HG03139 (cell line): ENCODE results near the gene TMEM88.
"Not testable (repeated sequence)": the region's sequence is repeated elsewhere in the genome, so short reads cannot be mapped to it uniquely, and the experiment has no call there.

ENCODE experiments used
- ATAC-seq: cut with Tn5 transposase; IDR thresholded peaks from one replicate; pipeline ENCODE4 v1.9.1; 2021; ENCODE audit not compliant: unreplicated experiment

The TMEM88 gene, protein sequence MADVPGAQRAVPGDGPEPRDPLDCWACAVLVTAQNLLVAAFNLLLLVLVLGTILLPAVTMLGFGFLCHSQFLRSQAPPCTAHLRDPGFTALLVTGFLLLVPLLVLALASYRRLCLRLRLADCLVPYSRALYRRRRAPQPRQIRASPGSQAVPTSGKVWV

DNA sequence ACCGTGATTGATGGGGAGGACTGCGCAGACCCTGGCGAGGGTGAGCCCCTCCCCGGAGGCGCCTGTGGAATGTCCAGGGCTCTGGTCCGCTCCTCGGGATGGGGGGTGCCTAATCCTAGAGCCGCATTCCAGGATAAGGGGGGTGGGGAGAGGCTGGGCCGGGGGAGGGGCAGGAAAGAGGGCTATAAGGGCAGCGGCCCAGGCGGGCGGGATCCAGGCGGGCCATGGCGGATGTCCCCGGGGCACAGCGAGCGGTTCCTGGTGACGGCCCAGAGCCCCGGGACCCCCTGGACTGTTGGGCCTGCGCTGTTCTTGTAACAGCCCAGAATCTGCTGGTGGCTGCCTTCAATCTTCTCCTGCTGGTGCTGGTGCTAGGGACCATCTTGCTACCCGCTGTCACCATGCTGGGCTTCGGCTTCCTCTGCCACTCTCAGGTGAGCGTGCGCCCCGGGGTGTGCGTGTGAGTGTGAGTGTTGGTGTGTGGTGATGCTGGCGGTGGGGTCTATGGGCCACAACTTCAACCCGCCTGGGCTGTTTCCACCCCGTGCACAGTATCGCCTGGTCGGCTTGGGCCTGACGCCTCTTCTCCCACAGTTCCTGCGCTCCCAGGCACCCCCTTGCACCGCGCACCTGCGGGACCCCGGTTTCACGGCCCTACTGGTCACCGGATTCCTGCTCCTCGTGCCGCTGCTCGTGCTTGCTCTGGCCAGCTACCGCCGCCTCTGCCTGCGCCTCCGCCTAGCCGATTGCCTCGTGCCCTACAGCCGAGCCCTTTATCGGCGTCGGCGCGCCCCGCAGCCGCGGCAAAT is at the start of gene TMEM88:
TMEM88 (plus strand) TSS at position 216 of the 809 bp plus-strand sequence; CDS start at position 225, 9 bp downstream.
- no peak for ATAC-seq

DNA sequence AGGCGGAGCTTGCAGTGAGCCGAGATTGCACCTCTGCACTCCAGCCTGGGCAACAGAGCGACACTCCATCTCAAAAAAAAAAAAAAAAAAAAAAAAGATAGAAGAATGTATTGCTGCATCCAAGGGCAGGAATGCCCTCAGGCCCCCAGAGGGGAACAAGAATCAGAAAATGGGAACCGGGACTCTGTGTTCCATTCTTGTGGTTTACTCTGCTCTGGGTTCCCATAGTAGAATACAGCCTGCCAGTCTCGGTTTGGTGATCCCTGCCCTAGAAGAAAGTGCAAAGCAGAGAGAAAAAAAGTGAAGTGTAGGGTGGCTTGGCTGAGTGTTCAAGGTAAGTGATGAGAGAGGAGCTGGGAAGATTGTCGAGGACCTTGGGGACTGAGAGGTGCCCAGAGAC is 48.3 kb upstream of the TMEM88 start:
- ATAC-seq: no peak

DNA sequence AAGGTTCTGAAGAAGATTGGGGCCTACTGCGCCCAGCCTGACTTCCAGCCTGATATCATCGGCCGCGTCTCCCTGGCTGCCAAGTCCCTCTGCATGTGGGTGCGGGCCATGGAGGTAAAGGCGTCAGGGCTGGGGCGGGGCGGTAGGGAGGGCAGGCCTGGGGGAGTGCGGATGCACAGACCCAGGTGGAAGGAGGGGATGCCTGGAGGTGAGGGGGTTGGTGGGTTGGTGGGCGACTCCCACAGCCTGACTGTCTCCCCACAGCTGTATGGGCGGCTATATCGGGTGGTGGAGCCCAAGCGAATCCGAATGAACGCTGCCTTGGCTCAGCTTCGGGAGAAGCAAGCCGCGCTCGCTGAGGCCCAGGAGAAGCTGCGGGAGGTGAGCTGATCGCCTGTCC is 47.7 kb upstream of the TMEM88 start:
- no peak for ATAC-seq

DNA sequence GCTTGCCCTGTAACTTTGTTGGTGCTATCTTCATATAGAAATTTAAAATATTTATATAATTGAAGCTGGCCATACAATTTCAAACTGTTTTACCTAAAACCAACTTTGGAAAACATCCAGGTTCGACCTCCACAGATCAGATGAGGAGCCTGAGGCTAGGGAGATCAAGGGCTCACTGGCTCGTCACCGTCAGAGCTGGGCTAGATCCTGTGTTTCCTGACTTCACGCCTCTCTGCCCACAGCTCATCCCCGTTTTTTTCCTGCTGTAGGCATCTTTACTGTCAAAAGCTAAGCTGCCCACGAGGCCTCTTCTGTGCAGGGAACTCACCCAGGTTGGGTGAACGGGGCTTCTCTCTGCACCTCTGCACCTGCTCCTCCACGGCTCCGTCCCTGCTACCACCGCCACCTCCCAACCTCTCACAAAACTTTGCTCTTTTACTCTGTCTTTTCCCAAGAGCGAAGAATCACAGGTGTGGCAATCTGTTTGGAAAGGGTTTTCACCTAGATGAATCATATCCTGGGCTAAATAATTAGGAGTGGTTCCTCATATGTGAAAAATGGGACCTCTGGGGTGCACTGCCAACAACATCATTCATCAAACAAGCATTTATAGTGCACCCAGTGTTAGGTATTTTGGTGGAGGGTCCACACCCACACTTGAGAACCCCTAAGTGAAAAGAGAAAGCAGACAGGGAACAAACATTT is 45.6 kb upstream of the TMEM88 start:
- ATAC-seq: no peak

DNA sequence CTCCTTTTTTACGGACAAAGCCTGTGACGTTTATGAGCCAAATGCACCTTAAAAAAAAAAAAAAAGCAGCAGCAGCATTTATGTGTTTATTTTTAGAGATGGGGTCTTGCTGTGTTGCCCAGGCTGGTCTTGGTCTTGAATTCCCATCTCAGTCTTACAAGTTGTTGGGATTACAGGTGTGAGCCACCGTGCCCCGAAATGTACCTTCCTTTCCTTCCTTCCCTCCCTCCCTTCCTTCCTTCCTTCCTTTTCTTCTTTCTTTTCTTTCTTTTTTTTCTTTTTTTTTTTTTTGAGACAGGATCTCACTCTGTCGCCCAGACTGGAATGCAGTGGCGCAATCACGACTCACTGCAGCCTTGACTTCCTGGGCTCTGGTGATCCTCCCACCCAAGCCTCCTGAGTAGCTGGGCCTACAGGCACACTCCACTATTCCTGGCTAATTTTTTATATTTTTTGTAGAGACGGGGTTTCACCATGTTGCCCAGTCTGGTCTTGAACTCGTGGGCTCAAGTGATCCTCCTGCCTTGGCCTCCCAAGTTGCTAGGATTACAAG is 45.0 kb upstream of the TMEM88 start:
- not testable (repeated sequence) for ATAC-seq

DNA sequence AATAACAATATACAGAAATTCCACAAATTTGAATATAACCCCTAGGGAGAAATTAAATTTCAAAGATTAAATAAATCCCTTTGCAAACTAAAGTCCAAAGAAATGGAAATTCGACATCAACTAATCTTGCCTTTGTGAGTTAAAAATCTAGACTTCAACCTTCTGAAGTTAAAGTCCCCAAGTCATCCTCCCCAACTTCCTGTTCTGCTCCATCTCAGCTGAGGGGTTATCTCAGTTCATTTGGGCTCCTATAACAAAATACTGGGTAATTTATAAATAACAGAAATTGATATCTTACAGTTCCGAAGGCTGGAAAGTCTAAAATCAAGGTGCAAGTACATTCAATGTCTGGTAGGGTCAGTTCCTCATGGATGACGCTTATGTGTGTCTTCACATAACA is 43.6 kb upstream of the TMEM88 start:
- ATAC-seq: no peak

DNA sequence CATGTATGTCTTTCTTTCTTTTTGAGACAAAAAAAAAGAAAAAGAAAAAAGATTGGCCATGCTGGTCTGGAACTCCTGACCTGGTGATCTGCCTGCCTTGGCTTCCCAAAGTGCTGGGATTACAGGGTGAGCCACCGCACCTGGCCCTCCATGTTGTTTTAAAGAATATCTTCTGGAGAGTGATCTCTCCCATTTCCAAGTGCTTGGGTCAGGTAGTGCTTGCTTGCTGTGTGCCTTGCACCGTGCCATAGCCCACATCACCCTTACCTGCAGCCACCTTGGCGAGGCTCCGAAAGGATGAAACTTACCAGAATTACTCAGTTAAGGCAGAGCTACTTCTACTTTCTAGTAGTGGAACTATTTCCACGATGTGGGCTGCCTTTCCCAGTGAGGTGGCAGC is 39.9 kb upstream of the TMEM88 start:
- ATAC-seq: no peak

DNA sequence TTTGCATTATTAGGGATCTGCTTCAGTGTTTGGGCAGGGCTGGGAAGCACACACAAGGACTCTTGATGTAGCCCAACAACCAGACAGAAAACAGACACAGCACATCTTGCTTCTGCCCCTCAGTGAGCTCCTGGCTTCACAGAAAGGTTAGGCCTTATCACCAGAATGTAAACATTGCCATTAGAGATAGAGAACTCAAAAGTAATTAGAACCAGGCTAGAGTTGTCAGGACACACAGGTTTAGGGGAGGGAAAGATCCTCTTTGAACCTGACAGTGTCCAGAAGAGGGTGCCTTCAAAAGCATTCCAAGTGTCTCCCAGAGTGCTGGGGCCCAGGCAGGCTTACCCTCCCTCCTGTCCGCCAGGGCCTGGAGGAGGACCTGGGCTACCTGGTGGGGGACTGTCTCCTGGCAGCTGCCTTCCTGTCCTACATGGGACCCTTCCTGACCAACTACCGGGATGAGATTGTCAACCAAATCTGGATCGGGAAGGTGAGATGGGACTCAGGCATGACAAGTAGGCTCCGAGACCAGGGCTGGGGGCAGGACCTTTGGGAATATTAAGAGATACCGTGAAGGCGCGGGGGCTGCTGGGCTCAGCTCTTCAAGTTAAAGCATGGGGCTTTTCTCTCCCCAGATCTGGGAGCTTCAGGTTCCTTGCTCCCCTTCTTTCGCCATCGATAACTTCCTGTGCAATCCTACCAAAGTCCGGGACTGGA is 37.8 kb upstream of the TMEM88 start:
- no peak for ATAC-seq

DNA sequence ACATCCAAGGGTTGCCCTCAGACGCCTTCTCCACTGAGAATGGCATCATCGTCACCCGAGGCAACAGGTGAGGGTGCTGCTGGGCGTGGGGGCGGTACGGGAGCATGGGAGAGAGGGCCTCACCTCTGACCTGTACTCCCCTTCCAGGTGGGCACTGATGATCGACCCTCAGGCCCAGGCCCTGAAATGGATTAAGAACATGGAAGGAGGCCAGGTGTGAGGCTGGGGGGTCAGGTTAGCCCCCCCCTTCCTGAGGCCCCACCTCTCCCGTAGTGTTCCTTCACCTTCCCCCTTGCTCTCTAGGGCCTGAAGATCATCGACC is 37.3 kb upstream of the TMEM88 start:
- no peak for ATAC-seq

DNA sequence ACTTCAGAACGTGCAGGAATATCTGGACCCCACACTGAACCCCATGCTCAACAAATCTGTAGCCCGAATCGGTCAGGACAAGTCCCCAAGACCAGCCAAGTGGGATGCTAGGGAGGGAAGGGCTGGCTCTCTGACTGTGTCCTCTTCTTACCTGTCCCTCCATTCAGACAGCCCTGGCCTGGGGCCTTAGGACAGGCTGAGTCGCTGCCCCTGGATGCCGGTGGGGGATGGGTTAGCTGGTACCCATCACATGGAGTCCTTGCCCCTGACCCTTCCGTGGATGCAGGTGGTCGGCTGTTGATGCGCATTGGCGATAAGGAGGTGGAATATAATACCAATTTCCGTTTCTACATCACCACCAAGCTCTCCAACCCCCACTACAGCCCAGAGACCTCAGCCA is 36.8 kb upstream of the TMEM88 start:
- no peak for ATAC-seq

DNA sequence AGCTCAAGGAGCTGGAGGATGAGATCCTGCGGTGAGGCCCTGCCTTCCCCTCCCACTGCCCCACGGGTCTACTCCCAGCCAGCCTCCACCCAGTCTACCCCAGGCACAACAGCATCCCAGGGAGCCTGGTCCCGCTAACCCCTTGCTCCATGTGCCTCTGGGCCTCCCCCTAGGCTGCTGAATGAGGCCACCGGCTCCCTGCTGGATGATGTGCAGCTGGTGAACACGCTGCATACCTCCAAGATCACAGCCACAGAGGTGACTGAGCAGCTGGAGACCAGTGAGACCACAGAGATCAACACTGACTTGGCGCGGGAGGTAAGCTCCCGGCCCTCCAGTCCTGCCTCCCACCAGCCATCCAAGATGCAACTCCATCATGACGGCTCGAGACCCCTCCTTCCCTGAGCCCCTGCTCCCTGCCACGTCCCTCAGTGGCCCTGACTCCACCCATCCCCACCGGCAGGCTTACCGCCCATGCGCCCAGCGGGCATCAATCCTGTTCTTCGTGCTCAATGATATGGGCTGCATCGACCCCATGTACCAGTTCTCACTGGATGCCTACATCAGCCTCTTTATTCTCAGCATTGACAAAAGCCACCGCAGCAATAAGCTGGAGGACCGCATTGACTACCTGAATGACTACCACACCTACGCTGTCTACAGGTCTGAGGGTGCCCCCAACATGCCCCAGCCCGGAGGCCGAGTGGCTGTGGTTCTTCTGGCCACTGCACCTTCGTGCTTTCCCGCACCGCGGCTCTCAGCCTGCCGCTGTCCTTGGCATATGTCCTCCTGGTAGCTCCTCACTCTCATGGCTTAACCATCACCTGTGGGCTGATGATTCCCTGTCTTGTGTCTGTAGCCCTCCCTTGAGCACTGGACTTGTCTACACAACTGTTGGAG is 35.9 kb upstream of the TMEM88 start:
- no peak for ATAC-seq

DNA sequence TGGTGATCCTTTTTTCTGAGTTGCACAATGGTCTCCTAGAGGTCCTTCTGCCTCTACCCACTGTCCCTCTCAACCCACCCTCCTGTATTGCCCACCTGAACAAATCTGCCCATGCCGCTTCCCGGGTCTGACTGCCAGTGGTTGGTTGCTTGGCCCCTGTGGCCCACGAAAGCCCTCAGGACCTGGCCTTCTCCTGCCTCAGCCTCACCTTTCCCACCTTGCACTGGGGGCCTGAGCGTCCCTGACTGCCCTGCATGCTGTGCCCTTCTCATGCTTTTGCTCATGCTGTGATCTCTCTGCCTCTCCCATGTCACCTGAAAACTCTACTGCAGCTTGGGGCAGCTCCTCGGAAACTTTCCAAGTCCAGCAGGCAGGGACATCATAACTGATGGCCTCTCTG is 34.6 kb upstream of the TMEM88 start:
- no peak for ATAC-seq

DNA sequence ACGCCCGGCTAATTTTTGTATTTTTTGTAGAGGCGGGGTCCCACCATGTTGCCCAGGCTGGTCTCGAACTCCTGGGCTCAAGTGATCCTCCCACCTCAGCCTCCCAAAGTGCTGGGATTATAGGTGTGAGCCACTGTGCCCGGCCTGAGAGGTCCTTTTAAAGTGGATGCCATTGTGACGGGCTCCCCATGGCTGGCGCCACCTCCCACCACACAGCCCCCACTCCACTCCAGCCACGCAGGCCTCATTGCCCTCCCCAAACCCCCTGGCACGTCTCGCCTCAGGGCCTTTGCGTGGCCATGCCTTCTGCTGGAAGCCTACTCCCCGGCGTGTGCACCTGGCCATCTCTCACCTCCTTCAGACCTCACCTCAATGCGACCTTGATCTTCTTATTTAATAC is 32.7 kb upstream of the TMEM88 start:
- no peak for ATAC-seq

DNA sequence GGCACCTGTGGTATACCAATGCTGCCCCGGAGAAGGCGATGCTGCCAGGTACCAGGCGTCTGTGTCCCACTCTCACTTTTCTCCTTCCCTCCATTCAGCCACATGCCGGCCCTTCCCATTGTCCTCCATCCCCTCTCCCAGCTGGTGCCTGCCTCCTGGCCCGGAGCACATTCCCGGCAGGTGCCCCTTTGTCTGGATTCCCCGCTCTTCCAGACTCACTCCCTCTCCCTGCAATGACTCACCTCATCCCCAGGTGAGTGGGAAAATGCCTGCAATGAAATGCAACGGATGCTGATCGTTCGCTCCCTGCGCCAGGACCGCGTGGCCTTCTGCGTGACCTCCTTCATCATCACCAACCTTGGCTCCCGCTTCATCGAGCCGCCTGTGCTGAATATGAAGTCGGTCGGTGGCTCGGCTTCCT is 31.3 kb upstream of the TMEM88 start:
- ATAC-seq: no peak

DNA sequence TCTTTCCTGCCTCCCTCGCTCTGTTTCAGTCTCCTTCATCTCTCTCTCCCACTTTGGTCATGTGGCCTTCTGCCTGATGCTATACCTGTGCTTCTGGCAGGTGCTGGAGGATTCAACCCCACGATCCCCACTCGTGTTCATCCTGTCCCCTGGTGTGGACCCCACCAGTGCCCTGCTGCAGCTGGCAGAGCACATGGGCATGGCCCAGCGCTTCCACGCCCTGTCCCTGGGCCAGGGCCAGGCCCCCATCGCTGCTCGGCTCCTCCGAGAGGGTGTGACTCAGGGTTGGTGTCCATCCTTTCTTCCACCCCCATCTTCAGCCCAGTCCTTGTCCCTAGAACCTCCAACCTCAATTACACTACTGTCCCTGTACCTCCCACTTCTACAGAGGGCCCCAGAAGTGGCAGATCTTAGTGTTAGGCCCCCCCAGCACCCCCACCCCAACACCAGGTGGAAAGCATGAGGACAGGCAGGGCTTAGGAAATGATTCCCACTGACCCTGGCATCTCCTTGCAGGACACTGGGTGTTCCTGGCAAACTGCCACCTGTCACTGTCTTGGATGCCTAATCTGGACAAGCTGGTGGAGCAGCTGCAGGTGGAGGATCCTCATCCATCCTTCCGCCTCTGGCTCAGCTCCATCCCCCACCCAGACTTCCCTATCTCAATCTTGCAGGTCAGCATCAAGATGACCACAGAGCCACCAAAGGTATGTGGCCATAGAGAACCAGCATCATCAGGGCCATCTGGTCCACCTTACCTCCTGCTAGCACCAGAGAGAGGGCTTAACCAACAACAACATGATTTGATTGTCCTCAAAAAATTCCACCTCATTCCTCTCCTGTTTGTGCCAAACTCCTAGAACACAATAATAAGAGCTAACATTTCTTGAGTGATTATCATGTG is 30.6 kb upstream of the TMEM88 start:
- ATAC-seq: no peak

DNA sequence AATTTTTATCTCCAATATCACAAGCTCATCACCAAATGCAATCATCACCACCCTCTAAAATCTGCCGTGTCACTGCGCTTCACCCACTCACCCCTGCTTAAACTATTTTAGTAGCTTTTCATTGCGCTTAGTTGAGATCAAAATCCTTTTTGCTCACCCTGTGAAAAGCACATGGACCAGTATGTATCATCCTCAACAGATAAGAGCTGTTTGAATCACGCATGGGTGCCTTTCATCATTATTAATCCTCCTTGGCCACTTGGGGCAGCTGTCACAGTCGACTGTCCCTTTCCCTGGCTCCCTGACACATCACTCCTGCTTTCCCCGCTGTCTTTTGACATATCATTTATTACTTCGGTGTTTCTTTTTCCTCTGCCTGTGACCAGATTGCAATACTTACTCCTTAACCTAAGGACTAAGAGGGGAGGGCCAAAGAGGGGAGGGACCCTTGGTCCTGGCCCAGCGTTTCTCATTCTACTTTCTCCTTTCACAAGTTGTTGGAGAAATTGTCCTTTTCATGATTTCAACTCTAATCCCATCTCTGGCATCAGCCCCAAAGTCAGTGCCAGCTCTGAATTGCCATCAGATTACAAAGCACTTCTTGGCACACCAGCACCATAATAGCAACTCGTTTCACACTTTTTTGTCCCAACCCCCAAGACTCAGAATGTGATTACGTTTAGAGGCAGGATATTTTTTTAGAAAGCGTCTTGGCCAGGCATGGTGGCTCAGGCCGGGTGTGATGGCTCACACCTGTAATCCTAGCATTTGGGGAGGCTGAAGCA is 29.5 kb upstream of the TMEM88 start:
- ATAC-seq: no peak

DNA sequence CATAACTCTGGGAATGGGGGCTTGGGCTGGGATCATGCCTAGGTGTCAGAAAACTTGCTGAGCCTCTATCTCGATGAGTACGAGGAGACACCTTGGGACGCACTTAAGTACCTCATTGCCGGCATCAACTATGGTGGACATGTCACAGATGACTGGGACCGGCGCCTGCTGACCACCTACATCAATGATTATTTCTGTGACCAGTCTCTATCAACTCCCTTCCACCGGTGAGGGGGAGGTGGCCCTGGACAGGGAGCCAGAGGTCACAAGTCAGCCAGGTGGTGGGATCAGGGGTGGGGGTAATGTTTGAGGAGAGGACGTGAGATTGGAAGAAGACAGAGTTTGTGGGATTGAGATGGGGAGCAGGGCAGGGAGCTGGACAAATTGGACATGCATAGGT is 24.2 kb upstream of the TMEM88 start:
- no peak for ATAC-seq

DNA sequence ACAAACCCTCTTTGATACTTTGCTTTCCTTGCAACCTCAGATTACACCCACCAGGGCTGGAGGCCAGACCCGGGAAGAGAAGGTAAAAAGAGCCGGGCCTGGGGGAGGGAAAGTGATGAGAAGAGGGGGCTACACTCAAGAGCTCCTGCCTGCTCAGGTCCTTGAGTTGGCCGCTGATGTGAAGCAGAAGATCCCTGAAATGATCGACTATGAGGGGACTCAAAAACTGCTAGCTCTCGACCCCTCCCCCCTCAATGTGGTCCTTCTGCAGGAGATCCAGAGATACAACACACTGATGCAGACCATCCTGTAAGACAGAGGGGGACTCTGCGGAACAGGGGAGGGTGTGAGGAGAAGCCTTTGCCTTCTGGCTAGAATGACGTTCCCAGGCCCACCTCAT is 23.6 kb upstream of the TMEM88 start:
- no peak for ATAC-seq

DNA sequence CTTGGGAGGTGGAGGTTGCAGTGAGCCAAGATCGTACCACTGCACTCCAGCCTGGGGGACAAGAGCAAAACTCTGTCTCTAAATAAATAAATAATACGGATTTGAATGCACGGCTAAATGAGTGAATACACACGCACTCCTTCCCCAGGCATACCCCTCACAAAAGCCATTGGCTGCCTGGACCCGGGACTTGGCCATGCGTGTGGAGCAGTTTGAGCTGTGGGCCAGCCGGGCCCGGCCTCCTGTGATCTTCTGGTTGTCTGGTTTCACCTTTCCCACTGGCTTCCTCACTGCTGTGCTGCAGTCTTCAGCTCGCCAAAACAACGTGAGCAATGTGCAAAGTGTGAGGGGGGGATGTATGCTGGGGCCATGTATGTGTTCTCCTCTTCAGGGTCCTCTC is 22.4 kb upstream of the TMEM88 start:
- ATAC-seq: no peak
